Ishikawa (cell line): ENCODE results near the gene VASN.

Experiments
- CREB1 ChIP-seq: IDR thresholded peaks from 2 replicates; pipeline ENCODE4 v1.6.1; 2012; ENCODE audit warnings: low read depth
- EP300 ChIP-seq: IDR thresholded peaks from 2 replicates; pipeline ENCODE4 v1.6.1; 2012; ENCODE audit warnings: borderline replicate concordance
- NFIC ChIP-seq: IDR thresholded peaks from 2 replicates; pipeline ENCODE4 v1.6.1; 2012
- REST ChIP-seq: IDR thresholded peaks from 2 replicates; pipeline ENCODE4 v1.6.1; 2012; ENCODE audit warnings: low read depth, mild to moderate bottlenecking
- TAF1 ChIP-seq: IDR thresholded peaks from 2 replicates; pipeline ENCODE4 v1.6.1; 2012; ENCODE audit warnings: low read depth, mild to moderate bottlenecking
- TCF12 ChIP-seq: IDR thresholded peaks from 2 replicates; pipeline ENCODE4 v1.6.1; 2012; ENCODE audit warnings: low read depth

GRCh38 chr16:4342866-4343744 lies 28.5 kb upstream of the VASN start:
- TF ChIP-seq TAF1 (no peak), CREB1 (no peak), TCF12 (no peak), NFIC (no peak), REST (no peak), EP300 (no peak)
